ENCODE data around the gene SLCO1A2.

SLCO1A2 gene

DNA sequence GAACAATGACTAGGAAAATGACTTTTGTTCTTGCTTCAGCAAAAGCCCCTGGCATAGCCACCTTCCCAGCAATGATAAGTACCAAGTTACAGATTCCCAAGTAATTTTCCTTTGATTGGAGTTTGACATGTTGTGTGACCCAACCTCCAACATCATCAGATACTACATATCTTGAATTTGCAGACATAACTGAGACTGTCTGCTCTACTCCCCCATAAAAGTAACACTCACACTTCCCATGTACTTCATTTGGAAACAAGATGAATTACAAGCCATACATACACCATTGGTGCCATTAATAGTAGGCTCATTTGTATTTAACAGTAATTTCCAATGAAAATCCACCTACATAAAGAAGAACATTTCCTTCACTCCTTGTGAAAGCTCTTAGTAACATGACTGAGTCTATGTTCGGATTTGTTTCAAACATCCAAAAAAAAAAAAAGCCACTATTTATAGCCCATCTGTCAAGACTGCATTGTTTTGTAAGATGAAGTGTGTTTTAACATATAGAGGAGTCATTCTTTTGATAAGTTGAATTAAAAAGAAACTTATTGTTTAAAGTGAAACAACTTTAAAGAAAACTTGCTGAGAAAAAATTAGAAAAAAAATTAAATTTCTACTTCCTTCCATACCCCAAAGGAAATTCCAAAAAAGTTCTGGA is 12.0 kb upstream of the SLCO1A2 start:
- no peak for TF ChIP-seq JUND (IDR thresholded peaks at IDR 0.05; ENCODE audit: low read depth)
- DNase-seq (ENCODE audit: low read depth in 1 of 2, low spot score in 1 of 2), result no peak
- in situ Hi-C loops (cut with HindIII; ENCODE audit: low pct_unique_long_range_greater_than_20kb, low sequenced_read_pairs), result no loop called here

DNA sequence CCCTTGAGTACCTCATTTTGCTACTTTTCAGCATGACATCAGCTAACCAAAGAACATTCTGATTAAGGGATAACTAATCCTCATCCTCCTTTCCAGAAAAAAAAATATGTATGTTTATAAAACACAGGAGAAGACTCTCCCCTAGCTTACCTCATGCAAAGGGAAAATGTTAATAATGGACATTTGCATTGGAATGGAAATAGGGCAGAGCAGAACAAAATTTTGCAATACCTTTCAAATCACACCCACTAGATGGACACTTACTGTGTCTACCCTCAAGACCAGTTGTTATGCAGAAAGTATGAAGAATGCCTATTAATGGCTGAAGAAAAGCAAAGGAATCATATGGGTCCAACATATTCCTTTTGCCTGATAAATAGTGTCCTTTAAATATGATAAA is 8.9 kb upstream of the SLCO1A2 start:
- no peak for DNase-seq (ENCODE audit: low read depth in 1 of 2, low spot score in 1 of 2)
- in situ Hi-C loops (cut with HindIII; ENCODE audit: low pct_unique_long_range_greater_than_20kb, low sequenced_read_pairs), result no loop called here
- no peak for TF ChIP-seq JUND (IDR thresholded peaks at IDR 0.05; ENCODE audit: low read depth)

- in situ Hi-C loops (cut with HindIII; ENCODE audit: low pct_unique_long_range_greater_than_20kb, low sequenced_read_pairs), result no loop called here
- no peak for TF ChIP-seq JUND (IDR thresholded peaks at IDR 0.05; ENCODE audit: low read depth)
- no peak for DNase-seq (ENCODE audit: low read depth in 1 of 2, low spot score in 1 of 2)
Measured at GRCh38 chr12:21341769-21342168, 7.1 kb upstream of the SLCO1A2 start.

DNA sequence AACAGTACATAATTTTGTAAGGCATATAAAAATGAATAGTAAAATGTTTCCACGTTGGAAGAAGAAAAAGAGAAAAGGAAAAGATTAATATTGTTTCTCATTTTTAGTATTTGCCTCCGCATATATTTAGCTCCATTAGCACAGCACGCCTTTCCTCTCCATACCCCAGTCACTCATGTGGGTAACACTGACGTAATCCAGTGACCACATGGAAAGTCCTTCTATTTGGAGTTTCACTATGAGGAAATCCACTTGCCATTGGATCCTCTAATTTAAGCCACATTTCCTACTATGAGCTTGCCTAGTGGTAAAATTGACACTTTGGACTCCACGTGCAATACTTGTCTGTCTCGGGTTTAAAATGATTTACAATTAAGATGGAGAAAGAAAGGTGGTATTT is 5.7 kb upstream of the SLCO1A2 start:
- in situ Hi-C loops (cut with HindIII; ENCODE audit: low pct_unique_long_range_greater_than_20kb, low sequenced_read_pairs), result no loop called here
- no peak for DNase-seq (ENCODE audit: low read depth in 1 of 2, low spot score in 1 of 2)
- TF ChIP-seq JUND (IDR thresholded peaks at IDR 0.05; ENCODE audit: low read depth), result no peak

GRCh38 chr12:21339921-21340320 is 5.2 kb upstream of the SLCO1A2 start:
- in situ Hi-C loops (cut with HindIII; ENCODE audit: low pct_unique_long_range_greater_than_20kb, low sequenced_read_pairs), result no loop called here
- no peak for TF ChIP-seq JUND (IDR thresholded peaks at IDR 0.05; ENCODE audit: low read depth)
- DNase-seq (ENCODE audit: low read depth in 1 of 2, low spot score in 1 of 2), result no peak

DNA sequence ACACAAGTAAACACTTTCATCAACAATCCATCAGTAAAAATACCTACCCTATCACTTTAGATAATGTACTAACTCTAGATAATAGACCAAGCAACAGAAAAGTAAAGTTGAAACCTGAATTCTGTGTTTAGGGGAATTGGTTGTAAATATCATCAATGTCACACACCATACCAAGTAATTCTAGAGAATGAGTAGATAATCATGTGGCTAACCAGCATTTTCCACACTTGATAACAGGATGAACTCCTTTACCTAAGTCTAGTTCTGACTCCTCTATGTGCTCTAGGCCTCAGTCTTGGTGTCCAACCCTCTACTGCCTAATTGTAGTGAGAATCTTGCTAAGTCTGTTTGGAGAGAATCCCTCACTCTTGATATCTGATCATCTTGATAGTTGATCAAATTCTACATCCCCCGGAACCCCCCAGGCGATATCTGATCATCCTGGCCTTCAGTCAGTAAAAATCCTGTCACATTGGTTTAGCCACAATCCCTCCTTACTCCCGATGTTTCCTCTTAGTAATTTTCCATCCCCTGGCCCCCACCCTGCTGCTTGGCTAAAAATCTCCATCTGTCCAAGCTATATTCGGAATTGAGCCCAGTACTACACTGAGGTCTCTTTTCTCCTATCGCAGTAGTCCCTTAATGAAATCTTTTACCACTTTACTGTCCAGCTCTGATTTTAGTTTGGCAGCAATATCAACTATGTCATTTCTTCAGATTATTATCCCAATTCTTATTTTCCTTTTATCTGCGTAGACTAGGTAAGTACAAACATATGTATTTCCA is 3.4 kb upstream of the SLCO1A2 start:
- no peak for TF ChIP-seq JUND (IDR thresholded peaks at IDR 0.05; ENCODE audit: low read depth)
- DNase-seq (ENCODE audit: low read depth in 1 of 2, low spot score in 1 of 2), result no peak
- in situ Hi-C loops (cut with HindIII; ENCODE audit: low pct_unique_long_range_greater_than_20kb, low sequenced_read_pairs), result no loop called here

GRCh38 chr12:21337453-21337852 is 2.7 kb upstream of the SLCO1A2 start:
- DNase-seq (ENCODE audit: low read depth in 1 of 2, low spot score in 1 of 2), result no peak
- in situ Hi-C loops (cut with HindIII; ENCODE audit: low pct_unique_long_range_greater_than_20kb, low sequenced_read_pairs), result no loop called here
- TF ChIP-seq JUND (IDR thresholded peaks at IDR 0.05; ENCODE audit: low read depth), result no peak

GRCh38 chr12:21336656-21337055 is 1.9 kb upstream of the SLCO1A2 start:
- peak in 1 of 2 experiments; percentile 35 for DNase-seq (ENCODE audit: low read depth in 1 of 2, low spot score in 1 of 2)
- TF ChIP-seq JUND (IDR thresholded peaks at IDR 0.05; ENCODE audit: low read depth), result no peak
- in situ Hi-C loops (cut with HindIII; ENCODE audit: low pct_unique_long_range_greater_than_20kb, low sequenced_read_pairs), result no loop called here

- peak in 1 of 2 experiments; percentile 21 for DNase-seq (ENCODE audit: low read depth in 1 of 2, low spot score in 1 of 2)
- no peak for TF ChIP-seq JUND (IDR thresholded peaks at IDR 0.05; ENCODE audit: low read depth)
- in situ Hi-C loops (cut with HindIII; ENCODE audit: low pct_unique_long_range_greater_than_20kb, low sequenced_read_pairs), result no loop called here
Measured at GRCh38 chr12:21330682-21331253, 3.9 kb downstream of the SLCO1A2 start.

GRCh38 chr12:21328578-21328977 is 6.1 kb downstream of the SLCO1A2 start:
- no peak for TF ChIP-seq JUND (IDR thresholded peaks at IDR 0.05; ENCODE audit: low read depth)
- in situ Hi-C loops (cut with HindIII; ENCODE audit: low pct_unique_long_range_greater_than_20kb, low sequenced_read_pairs), result no loop called here
- DNase-seq (ENCODE audit: low read depth in 1 of 2, low spot score in 1 of 2), result no peak

GRCh38 chr12:21324551-21324950 is 10.2 kb downstream of the SLCO1A2 start:
- no peak for TF ChIP-seq JUND (IDR thresholded peaks at IDR 0.05; ENCODE audit: low read depth)
- no peak for DNase-seq (ENCODE audit: low read depth in 1 of 2, low spot score in 1 of 2)
- in situ Hi-C loops (cut with HindIII; ENCODE audit: low pct_unique_long_range_greater_than_20kb, low sequenced_read_pairs), result no loop called here

DNA sequence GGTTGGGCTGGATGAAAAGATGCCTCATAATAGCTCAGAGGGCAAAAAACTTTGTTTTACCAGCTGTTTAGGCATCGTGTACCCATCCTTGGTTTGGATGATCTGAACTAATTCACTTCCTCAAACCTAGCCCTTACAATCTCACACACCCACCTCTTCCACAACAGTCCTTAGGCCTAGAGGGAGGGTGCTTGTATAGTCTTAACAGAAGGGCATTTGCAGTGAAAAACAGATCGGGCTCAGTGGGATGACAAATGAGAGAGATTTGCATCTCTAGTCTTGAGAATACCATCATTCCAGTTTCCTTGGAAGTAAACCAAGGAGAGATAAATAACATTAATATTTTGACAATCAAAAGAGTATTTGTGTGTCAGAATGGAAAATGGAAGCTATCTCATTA is 11.0 kb downstream of the SLCO1A2 start:
- TF ChIP-seq JUND (IDR thresholded peaks at IDR 0.05; ENCODE audit: low read depth), result no peak
- in situ Hi-C loops (cut with HindIII; ENCODE audit: low pct_unique_long_range_greater_than_20kb, low sequenced_read_pairs), result no loop called here

GRCh38 chr12:21308785-21309184 is 25.9 kb downstream of the SLCO1A2 start:
- DNase-seq (ENCODE audit: low read depth in 1 of 2, low spot score in 1 of 2), result no peak
- no peak for TF ChIP-seq JUND (IDR thresholded peaks at IDR 0.05; ENCODE audit: low read depth)
- in situ Hi-C loops (cut with HindIII; ENCODE audit: low pct_unique_long_range_greater_than_20kb, low sequenced_read_pairs), result no loop called here

More for the DNA sequence above, 11.0 kb downstream of the SLCO1A2 start:
- no peak for DNase-seq (ENCODE audit: low read depth in 1 of 2, low spot score in 1 of 2)
